Measurements from ENCODE around the gene PSD2. TPM values are rescaled to one million over a fixed set of nuclear protein-coding genes. Genes with fewer than 3 reads are reported as not detected.

PSD2 gene
- total and polyA plus RNA-seq, 8 donors: 0.06 to 2.5 (median 1.7) TPM; not detected in 1

GRCh38 chr5:139893873-139894272, 98.3 kb downstream of the PSD2 start:
- Histone ChIP-seq H3K27ac (no peak overlapping the region), H3K4me3 (no peak overlapping the region), H3K36me3 (no peaks in the 10 kb centered on the region), H3K27me3 (no peaks in the 10 kb centered on the region), H3K4me1 (no peaks in the 10 kb centered on the region), H3K9me3 (no peaks in the 10 kb centered on the region)
- intact Hi-C loops (cut with DNase I): no loop called here
- no peak for ATAC-seq
- no peak for DNase-seq
- TF ChIP-seq CTCF (IDR thresholded peaks at IDR 0.05): no peak

Other genes with a start within 250 kb of the PSD2 start
- gene UBE2D2, start 234.5 kb upstream of the PSD2 start, total RNA-seq: 100 to 1,000 TPM; 122 to 125 TPM
- gene UBE2D2, start 234.5 kb upstream of the PSD2 start, polyA plus RNA-seq (ENCODE audit: insufficient read length in 6 of 6): 100 to 1,000 TPM; 141 to 160 (median 148) TPM
- 10 to 100 TPM; 24.5 to 29.6 TPM for gene CXXC5, start 147.5 kb upstream of the PSD2 start, total RNA-seq
- 10 to 100 TPM; 36.0 to 53.5 (median 41.8) TPM for gene CXXC5, start 147.5 kb upstream of the PSD2 start, polyA plus RNA-seq (ENCODE audit: insufficient read length in 6 of 6)
- gene NRG2, start 247.5 kb downstream of the PSD2 start, total RNA-seq: under 1 TPM; 0.68 to 0.85 TPM
- 10 to 100 TPM in 1 of 6 donors, 1 to 10 TPM in 5; 7.0 to 10.6 (median 7.7) TPM for gene NRG2, start 247.5 kb downstream of the PSD2 start, polyA plus RNA-seq (ENCODE audit: insufficient read length in 6 of 6)

Measured in left lung (tissue), 10 donors.